B cell (primary cell): ENCODE measurements around the gene UGDH.

Source experiments
- EZH2 ChIP-seq: IDR thresholded peaks from 2 replicates; pipeline ENCODE4 v1.6.1; 2012; ENCODE audit warnings: borderline replicate concordance, low read depth, mild to moderate bottlenecking, moderate library complexity, low read length; ENCODE audit not compliant: insufficient read depth, poor library complexity, severe bottlenecking
- TF ChIP-seq, protein P1 (sequence below): fragments of 200-600 bp; IDR thresholded peaks from one replicate; pipeline ENCODE4 v1.8.0; 2022; ENCODE audit warnings: antibody characterized with exemption, mild to moderate bottlenecking

DNA sequence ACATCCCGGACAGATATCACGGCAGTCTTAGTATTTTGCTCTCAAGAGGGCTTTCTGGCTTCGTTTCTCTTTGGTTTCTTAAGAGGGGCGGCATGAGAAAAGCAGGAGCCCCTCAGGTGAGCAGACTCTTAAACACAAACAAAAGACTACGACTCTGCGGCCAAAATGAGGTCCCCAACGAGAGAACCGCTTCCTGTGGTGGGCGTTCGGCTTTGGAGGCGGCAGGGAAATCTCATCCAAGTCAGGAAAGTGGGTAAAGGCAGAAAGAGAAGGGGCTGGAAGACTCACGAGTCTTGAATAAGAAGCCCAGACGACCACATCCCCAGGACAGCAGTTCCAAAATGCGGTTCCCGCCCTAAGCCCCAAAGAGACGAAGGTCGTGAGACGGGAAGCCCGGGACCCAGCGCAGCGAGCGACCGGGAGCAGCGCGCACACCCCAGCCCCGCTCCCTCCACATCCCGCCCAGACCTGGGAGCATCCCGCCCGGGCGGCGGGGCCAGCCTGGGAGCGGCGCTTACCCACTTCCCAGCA is 409 bp downstream of the UGDH start:
- TF ChIP-seq, protein P1, sequence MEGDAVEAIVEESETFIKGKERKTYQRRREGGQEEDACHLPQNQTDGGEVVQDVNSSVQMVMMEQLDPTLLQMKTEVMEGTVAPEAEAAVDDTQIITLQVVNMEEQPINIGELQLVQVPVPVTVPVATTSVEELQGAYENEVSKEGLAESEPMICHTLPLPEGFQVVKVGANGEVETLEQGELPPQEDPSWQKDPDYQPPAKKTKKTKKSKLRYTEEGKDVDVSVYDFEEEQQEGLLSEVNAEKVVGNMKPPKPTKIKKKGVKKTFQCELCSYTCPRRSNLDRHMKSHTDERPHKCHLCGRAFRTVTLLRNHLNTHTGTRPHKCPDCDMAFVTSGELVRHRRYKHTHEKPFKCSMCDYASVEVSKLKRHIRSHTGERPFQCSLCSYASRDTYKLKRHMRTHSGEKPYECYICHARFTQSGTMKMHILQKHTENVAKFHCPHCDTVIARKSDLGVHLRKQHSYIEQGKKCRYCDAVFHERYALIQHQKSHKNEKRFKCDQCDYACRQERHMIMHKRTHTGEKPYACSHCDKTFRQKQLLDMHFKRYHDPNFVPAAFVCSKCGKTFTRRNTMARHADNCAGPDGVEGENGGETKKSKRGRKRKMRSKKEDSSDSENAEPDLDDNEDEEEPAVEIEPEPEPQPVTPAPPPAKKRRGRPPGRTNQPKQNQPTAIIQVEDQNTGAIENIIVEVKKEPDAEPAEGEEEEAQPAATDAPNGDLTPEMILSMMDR, result no peak
- TF ChIP-seq EZH2, result no peak
